GM12891 (cell line): Measurements from ENCODE around the gene TNK2.

ENCODE experiments used
- PAX5 ChIP-seq: IDR thresholded peaks from 2 replicates; pipeline ENCODE4 v1.6.1; 2011; ENCODE audit warnings: low read length, moderate library complexity, mild to moderate bottlenecking; ENCODE audit not compliant: insufficient read depth, severe bottlenecking
- POLR2A ChIP-seq: IDR thresholded peaks from 2 replicates; pipeline ENCODE4 v1.6.1; 2011; ENCODE audit warnings: low read depth, low read length, control low read depth
- POLR2AphosphoS5 ChIP-seq: IDR thresholded peaks from 2 replicates; pipeline ENCODE4 v1.6.1; 2011; ENCODE audit warnings: low read depth, low read length, control low read depth
- POU2F2 ChIP-seq: IDR thresholded peaks from 2 replicates; pipeline ENCODE4 v1.6.1; 2011; ENCODE audit warnings: low read depth, mild to moderate bottlenecking, control low read depth, low read length, moderate library complexity
- SPI1 ChIP-seq: IDR thresholded peaks from 2 replicates; pipeline ENCODE4 v1.6.1; 2011; ENCODE audit warnings: low read depth, low read length, control low read depth
- TAF1 ChIP-seq: IDR thresholded peaks from 2 replicates; pipeline ENCODE4 v1.6.1; 2011; ENCODE audit warnings: low read depth, low read length, control low read depth

DNA sequence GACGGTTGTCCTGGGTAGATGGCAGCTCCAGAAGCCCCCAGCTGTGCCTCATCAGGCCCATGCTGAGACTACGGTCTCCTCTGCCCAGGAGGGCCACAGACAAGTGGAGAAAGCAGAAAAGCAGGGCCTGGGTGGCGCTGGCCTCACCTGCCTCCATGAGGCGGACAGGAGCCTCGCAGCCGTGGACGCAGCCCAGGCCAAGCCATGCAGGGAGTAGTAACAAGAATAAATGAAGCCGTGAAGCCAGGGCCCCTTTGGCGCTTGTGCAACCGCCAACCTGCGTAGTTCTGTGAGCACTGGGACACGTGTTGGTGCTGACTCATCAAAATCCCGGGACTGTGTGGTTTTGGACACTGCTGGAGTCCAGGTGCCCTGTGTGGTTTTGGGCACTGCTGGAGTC lies 84.4 kb downstream of the TNK2 start:
- no peak for TF ChIP-seq SPI1
- no peak for TF ChIP-seq POLR2AphosphoS5
- no peak for TF ChIP-seq POLR2A
- TF ChIP-seq PAX5: no peak
- TF ChIP-seq POU2F2: no peak
- TF ChIP-seq TAF1: no peak
